Thyroid gland (tissue), 4 donors: ENCODE measurements around the gene FGF18.

Experiments
- CTCF ChIP-seq, 6 experiments: fragments of 200-600 bp in 3 of 6; fragments of 450-650 bp in 3 of 6; sonication (generic) in 3 of 6; IDR thresholded peaks; one replicate each; pipeline ENCODE4 v1.5.1; 2016 to 2019; ENCODE audit warnings: antibody characterized with exemption in 6 of 6, mild to moderate bottlenecking in 2 of 6, inconsistent platforms in 1 of 6, moderate library complexity in 1 of 6
- POLR2A ChIP-seq, 2 donors: fragments of 450-650 bp; IDR thresholded peaks; one replicate each; pipeline ENCODE4 v1.6.1; 2017; ENCODE audit warnings: antibody characterized with exemption in 2 of 2, mild to moderate bottlenecking in 2 of 2, moderate library complexity in 1 of 2

- TF ChIP-seq POLR2A (IDR thresholded peaks at IDR 0.05) (no peak), CTCF (IDR thresholded peaks at IDR 0.05) (no peak)
Measured at GRCh38 chr5:171369898-171370297, 49.5 kb upstream of the FGF18 start.
